Fibroblast of villous mesenchyme (primary cell): ENCODE results near the gene GALM. TPM values are rescaled to one million over a fixed set of nuclear protein-coding genes. Genes with fewer than 3 reads are reported as not detected.
A peak's percentile ranks its signal among the peaks of the same experiment; 100 is the strongest.
"Not testable (repeated sequence)": the region's sequence is repeated elsewhere in the genome, so short reads cannot be mapped to it uniquely, and the experiment has no call there.

Experiments
- DNase-seq: peaks from one replicate; pipeline ENCODE4 v3.0.0-alpha.2; 2010; ENCODE audit warnings: low read depth
- H3K4me3 ChIP-seq: 2 replicates; pipeline ENCODE4 v1.5.1; 2011; ENCODE audit warnings: low read depth, mild to moderate bottlenecking, low read length
- total RNA-seq: library from RNA; depleted of rRNA; stranded (reverse); fragments of >200 nt; gene quantifications from 2 replicates; pipeline ENCODE4 v1.2.3, GENCODE V29; 2012
- TF ChIP-seq, protein P1 (sequence below): IDR thresholded peaks from 2 replicates; pipeline ENCODE4 v1.5.1; 2012; ENCODE audit warnings: low read depth, mild to moderate bottlenecking, low read length; ENCODE audit not compliant: insufficient read depth

The GALM gene
- total RNA-seq, 1 donor = 19.9 TPM

DNA sequence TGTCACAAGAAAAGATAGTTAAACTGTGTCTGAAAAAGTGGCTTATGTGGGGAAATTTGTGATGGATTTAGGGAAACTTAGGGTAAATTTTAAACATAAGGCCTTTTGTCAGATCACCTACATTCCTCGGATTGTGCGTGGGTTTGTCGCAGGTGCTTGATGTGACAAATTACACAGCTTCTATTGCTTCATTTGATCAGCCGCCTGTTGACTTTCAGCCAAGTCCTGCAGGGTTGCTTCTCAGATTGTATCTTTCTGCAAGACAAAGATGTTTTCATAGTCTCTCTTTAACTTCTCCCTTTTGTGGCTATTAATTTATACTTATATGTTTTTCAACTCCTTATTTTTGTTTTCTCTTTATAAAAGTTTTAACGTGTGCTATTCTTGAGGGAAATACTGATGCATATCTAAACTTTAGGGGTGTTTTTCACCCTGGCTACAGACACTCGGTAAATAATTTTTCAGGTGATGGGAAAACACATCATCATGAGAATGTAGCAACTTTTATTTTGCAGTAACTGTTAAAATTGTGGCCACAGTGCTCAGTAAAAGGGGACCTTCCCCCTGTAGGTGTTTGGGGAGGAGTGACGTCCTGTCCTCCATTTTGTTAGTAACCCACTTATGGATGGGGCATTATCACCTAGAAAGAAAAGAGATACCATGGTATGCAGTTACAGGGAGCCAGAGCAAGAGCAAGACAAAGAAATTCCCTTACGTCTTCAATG lies 31.4 kb downstream of the GALM start:
- no peak overlapping the region for H3K4me3 ChIP-seq
- TF ChIP-seq, protein P1, sequence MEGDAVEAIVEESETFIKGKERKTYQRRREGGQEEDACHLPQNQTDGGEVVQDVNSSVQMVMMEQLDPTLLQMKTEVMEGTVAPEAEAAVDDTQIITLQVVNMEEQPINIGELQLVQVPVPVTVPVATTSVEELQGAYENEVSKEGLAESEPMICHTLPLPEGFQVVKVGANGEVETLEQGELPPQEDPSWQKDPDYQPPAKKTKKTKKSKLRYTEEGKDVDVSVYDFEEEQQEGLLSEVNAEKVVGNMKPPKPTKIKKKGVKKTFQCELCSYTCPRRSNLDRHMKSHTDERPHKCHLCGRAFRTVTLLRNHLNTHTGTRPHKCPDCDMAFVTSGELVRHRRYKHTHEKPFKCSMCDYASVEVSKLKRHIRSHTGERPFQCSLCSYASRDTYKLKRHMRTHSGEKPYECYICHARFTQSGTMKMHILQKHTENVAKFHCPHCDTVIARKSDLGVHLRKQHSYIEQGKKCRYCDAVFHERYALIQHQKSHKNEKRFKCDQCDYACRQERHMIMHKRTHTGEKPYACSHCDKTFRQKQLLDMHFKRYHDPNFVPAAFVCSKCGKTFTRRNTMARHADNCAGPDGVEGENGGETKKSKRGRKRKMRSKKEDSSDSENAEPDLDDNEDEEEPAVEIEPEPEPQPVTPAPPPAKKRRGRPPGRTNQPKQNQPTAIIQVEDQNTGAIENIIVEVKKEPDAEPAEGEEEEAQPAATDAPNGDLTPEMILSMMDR = no peak
- DNase-seq = no peak

DNA sequence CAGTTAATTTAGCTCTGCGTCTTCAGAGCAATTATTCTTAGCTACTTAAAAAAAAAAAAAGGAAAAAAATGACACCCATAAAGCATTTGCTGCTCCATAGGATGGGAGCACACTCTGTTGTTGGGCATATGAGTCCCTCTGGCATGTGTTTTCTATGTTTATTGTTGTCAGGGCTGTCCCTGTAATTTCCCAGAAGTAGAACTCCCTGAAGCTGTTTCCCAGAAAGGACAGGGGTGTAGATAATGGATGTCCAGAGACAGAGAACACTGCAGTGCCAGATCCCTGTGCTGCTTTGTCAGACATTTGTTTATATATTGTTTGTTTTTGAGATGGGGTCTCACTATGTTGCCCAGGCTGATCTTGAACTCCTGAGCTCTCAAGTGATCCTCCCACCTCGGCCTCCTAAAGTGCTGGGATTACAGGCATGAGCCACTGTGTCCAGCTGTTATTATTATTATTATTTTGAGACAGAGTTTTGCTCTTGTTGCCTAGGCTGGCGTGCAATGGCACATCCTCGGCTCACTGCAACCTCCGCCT lies 32.6 kb downstream of the GALM start:
- no peak overlapping the region for H3K4me3 ChIP-seq
- TF ChIP-seq, protein P1 = no peak
- DNase-seq = no peak

DNA sequence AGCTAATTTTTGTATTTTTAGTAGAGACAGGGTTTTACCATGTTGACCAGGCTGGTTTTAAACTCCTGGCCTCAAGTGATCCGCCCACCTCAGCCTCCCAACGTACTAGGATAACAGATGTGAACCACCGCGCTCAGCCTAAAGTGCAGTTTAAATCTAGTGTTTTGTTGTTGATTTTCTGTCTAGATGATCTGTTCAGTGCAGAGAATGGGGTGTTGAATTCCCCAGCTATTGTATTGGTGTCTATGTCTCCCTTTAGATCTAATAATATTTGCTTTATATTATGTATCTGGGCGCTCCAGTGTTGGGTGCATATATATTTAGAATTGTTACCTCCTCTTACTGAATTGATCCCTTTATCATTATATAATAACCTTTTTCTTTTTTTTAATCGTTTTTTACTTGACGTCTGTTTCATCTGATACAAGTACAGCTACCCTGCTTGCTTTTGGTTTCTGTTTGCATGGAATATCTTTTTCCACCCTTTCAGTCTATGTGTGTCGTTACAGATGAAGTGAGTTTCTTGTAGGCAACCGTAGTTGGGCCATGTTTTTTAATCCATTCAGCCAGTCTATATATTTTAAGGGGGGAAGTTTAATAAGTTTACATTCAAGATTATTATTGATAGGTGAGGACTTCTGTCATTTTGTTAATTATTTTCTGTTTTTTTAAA lies 34.3 kb downstream of the GALM start:
- H3K4me3 ChIP-seq = no peak overlapping the region
- TF ChIP-seq, protein P1 = no peak
- DNase-seq = no peak

DNA sequence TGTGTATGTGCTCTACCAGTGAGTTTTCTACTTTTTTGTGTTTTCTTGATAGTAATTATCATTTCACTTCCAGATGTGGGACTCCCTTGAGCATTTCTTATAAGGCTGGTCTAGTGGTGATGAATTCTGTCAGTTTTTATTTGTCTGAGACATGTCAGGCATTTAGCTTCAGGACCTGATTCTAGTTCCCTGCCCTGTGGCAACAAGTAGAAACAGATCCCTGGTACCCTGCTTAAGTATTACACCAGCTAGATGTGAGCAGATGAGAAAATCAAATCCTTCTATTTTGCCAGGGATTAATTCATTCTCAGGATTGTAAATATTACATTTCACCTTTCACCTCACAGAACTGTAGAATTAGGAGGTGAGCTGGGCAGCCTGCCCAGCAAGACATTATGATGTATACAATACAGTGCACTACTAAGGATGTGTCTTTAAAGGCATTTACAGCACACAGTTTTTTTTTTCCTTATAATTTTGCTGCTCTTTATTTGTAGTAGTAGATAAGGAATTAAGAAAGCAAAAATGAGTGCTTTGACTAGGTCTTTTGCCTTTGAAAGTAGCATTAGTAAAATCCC lies 35.1 kb downstream of the GALM start:
- peak; percentile 26 for DNase-seq
- no peak overlapping the region for H3K4me3 ChIP-seq
- TF ChIP-seq, protein P1 = no peak

DNA sequence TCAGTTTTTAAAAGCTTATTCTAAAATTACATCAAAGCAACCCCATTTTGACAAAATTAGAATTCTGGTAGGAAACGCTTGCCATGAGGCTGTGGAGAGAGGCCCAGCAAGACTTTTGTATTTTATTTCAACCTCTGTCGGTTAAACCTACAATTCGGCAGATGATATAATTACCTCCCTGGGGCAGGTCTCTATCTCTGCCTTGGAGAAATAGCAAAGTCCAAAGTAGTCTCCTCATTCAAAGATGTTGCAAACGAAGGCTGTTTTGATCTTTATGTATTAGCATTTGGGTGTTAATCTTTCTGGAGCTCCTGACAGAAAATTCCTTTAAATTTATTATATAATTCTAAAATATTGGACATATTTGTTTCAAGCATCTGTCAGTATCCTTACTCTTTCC lies 35.6 kb downstream of the GALM start:
- TF ChIP-seq, protein P1 = no peak
- DNase-seq = no peak
- H3K4me3 ChIP-seq = no peak overlapping the region

DNA sequence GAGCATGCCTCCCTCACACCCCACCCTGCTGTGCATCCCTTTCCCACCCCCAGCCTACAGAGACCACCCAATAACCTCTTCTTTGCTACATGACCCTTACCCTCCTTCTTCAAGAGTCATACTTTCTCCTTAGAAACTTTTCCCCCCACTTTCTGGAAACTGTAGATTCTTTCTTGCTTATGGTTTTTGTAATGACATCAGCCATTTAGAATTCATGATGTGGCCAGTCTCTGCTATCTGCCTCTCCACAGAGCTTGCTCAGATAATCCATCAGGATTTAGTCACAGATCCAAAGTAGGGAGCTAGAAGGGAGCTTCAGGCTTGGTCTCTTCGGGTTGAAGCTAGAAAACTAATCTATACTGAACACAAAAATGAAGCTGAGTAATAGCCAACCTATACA lies 36.5 kb downstream of the GALM start:
- DNase-seq = peak; percentile 88
- TF ChIP-seq, protein P1 = no peak
- H3K4me3 ChIP-seq = no peak overlapping the region

DNA sequence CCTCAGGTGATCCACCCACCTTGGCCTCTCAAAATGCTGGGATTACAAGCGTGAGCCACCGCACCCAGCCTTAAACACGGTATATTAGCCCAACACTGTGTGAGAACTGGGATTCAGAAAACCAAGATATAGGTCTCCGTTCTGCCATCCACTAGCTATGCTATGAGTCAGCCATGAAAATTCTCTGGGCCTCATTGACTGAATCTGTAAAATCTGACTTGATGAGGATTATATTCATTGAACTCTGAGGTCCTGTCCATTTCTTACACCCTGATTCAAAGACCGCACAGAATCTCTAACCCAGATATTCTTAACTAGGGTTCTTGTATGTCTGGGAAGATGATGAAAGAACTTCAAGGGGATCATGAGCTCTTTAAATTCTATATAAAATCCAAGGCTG lies 37.4 kb downstream of the GALM start:
- DNase-seq = peak; percentile 48
- H3K4me3 ChIP-seq = not testable (repeated sequence)
